Panc1 (cell line): ENCODE results near the gene ZFYVE21. TPM values are rescaled to one million over a fixed set of nuclear protein-coding genes. Genes with fewer than 3 reads are reported as not detected.

ENCODE experiments used
- ATAC-seq: fragments of 200-7000 bp; cut with Tn5 transposase; 2 replicates; pipeline ENCODE4 v1.9.1; 2020; ENCODE audit warnings: mild to moderate bottlenecking, moderate library complexity
- BruUV-seq: library from RNA; stranded (reverse); fragments of 400-500 nt; replicated peaks from 2 replicates; lab custom pipeline; 2021; lab: Mats Ljungman, UMichigan
- CTCF ChIA-PET: fragments of 300-600 bp; sonication (Branson Sonifier 250); formaldehyde crosslinking; loops from one replicate; lab custom pipeline; 2022; ENCODE audit warnings: antibody characterized with exemption; lab: Charles Lee
- POLR2A ChIA-PET: fragments of 300-600 bp; sonication (Branson Sonifier 250); formaldehyde crosslinking; loops from one replicate; lab custom pipeline; 2022; ENCODE audit warnings: antibody characterized with exemption; lab: Charles Lee
- DNase-seq: peaks from one replicate; pipeline ENCODE4 v3.0.0-alpha.2; 2010; ENCODE audit warnings: low read depth, low spot score
- H3K27ac ChIP-seq: 2 replicates; pipeline ENCODE4 v1.5.1; 2011; ENCODE audit warnings: mild to moderate bottlenecking, low read length, inconsistent platforms
- H3K27me3 ChIP-seq: fragments of 200-500 bp; sonication (Bioruptor generic); 2 replicates; pipeline ENCODE4 v1.6.0; 2014; ENCODE audit warnings: low read length, inconsistent platforms; ENCODE audit not compliant: control insufficient read depth, insufficient read depth
- H3K36me3 ChIP-seq: fragments of 200-500 bp; sonication (Bioruptor generic); 2 replicates; pipeline ENCODE4 v1.5.1; 2014; ENCODE audit warnings: inconsistent platforms, mild to moderate bottlenecking, low read length, moderate library complexity; ENCODE audit not compliant: control insufficient read depth, insufficient read depth
- H3K4me1 ChIP-seq: 2 replicates; pipeline ENCODE4 v1.5.1; 2011; ENCODE audit warnings: inconsistent platforms, mild to moderate bottlenecking, low read length, moderate library complexity; ENCODE audit not compliant: control insufficient read depth, insufficient read depth
- H3K4me3 ChIP-seq, 2 experiments: 2 replicates each; pipeline ENCODE4 v1.5.1; 2011 to 2012; ENCODE audit warnings: low read depth in 2 of 2, low read length in 2 of 2, mild to moderate bottlenecking in 2 of 2, inconsistent platforms in 1 of 2, moderate library complexity in 1 of 2
- H3K9me3 ChIP-seq: fragments of 200-500 bp; sonication (Bioruptor generic); 2 replicates; pipeline ENCODE4 v1.5.1; 2014; ENCODE audit warnings: low read depth, mild to moderate bottlenecking, inconsistent platforms, low read length, moderate library complexity; ENCODE audit not compliant: control insufficient read depth, insufficient read depth
- CTCF ChIP-seq: fragments of 450-650 bp; IDR thresholded peaks from 2 replicates; pipeline ENCODE4 v1.5.1; 2017; ENCODE audit warnings: mild to moderate bottlenecking
- POLR2AphosphoS5 ChIP-seq: IDR thresholded peaks from 2 replicates; pipeline ENCODE4 v1.6.1; 2012; ENCODE audit warnings: mild to moderate bottlenecking, low read depth, low read length, moderate library complexity
- REST ChIP-seq, 2 experiments: IDR thresholded peaks; 2 replicates each; pipeline ENCODE4 v1.6.1; 2011 to 2012; ENCODE audit warnings: low read depth in 2 of 2, control low read depth in 1 of 2, low read length in 1 of 2, mild to moderate bottlenecking in 1 of 2, moderate library complexity in 1 of 2; ENCODE audit not compliant: insufficient read depth in 1 of 2
- SIN3A ChIP-seq: IDR thresholded peaks from 2 replicates; pipeline ENCODE4 v1.6.1; 2012; ENCODE audit warnings: low read depth, mild to moderate bottlenecking, low read length, moderate library complexity, borderline replicate concordance; ENCODE audit not compliant: insufficient read depth
- TCF7L2 ChIP-seq: IDR thresholded peaks from 2 replicates; pipeline ENCODE4 v1.6.1; 2011; ENCODE audit warnings: mild to moderate bottlenecking, low read depth, low read length, inconsistent platforms
- in situ Hi-C: cut with HindIII; loops from 2 replicates; pipeline ENCODE4 v1.10.0; 2016; ENCODE audit warnings: low sequenced_read_pairs, low pct_unique_long_range_greater_than_20kb
- intact Hi-C: fragments of 100-400 bp; cut with micrococcal nuclease; formaldehyde crosslinking; loops from one replicate; pipeline ENCODE4 v1.10.0; 2022; ENCODE audit not compliant: unreplicated experiment
- total RNA-seq: library from RNA; stranded (reverse); gene quantifications from one replicate; pipeline ENCODE4 v1.2.1, GENCODE V29; 2021; ENCODE audit not compliant: unreplicated experiment

ZFYVE21 gene
- total RNA-seq, 1 experiment from 2014 or later = 41.8 TPM

GRCh38 chr14:103716091-103716801, 636 bp downstream of the ZFYVE21 start:
- Histone ChIP-seq H3K4me3 (peak overlapping the region; percentile 60 to 63), H3K27me3 (no peaks in the 10 kb centered on the region), H3K9me3 (no peaks in the 10 kb centered on the region), H3K27ac (peak overlapping the region; percentile 68), H3K36me3 (no peaks in the 10 kb centered on the region; the same call in 1 of the 2 replicates), H3K4me1 (peaks cover 12% of the 10 kb centered on the region)
- in situ Hi-C loops = no loop called here
- POLR2A ChIA-PET = no interaction called here
- no TSS peak for BruUV-seq
- intact Hi-C loops = no loop called here
- ATAC-seq (0 out of 2 replicates have a peak, but pooled peaks have one; percentile 0), DNase-seq (no peak)
- CTCF ChIA-PET = no interaction called here
- no peak for TF ChIP-seq CTCF
- no peak for TF ChIP-seq TCF7L2
- no peak for TF ChIP-seq SIN3A
- no peak for TF ChIP-seq POLR2AphosphoS5
- no peak for TF ChIP-seq REST (IDR thresholded peaks at IDR 0.05; ENCODE audit: insufficient read depth in 1 of 2, low read depth in 2 of 2, low read length in 1 of 2)

GRCh38 chr14:103716899-103717411, 1.3 kb downstream of the ZFYVE21 start:
- peak overlapping the region; percentile 60 to 63 for H3K4me3 ChIP-seq
- BruUV-seq = no TSS peak
- no peaks in the 10 kb centered on the region for H3K27me3 ChIP-seq
- ChIA-PET POLR2A (no interaction called here), CTCF (no interaction called here)
- no peaks in the 10 kb centered on the region for H3K9me3 ChIP-seq
- intact Hi-C loops = no loop called here
- H3K27ac ChIP-seq = peak overlapping the region; percentile 68
- no peaks in the 10 kb centered on the region; the same call in 1 of the 2 replicates for H3K36me3 ChIP-seq
- DNase-seq (no peak), ATAC-seq (no peak)
- TF ChIP-seq REST (IDR thresholded peaks at IDR 0.05; ENCODE audit: insufficient read depth in 1 of 2, low read depth in 2 of 2, low read length in 1 of 2) = no peak
- no peak for TF ChIP-seq TCF7L2
- peaks cover 12% of the 10 kb centered on the region for H3K4me1 ChIP-seq
- in situ Hi-C loops = no loop called here
